Endothelial cell of umbilical vein (primary cell): Measurements from ENCODE around the gene SAXO1.

Experiments
- CTCF ChIP-seq, 2 donors: IDR thresholded peaks; 1 replicate in 1 of 2; 2 replicates in 1 of 2; pipeline ENCODE4 v1.5.1; 2011; ENCODE audit warnings: low read length in 2 of 2, mild to moderate bottlenecking in 2 of 2, moderate library complexity in 2 of 2, control low read depth in 1 of 2, inconsistent platforms in 1 of 2, low read depth in 1 of 2; ENCODE audit not compliant: insufficient read depth in 1 of 2; ENCODE audit errors: extremely low read depth in 1 of 2
- EZH2 ChIP-seq: IDR thresholded peaks from 2 replicates; pipeline ENCODE4 v1.6.1; 2012; ENCODE audit warnings: borderline replicate concordance, low read depth, mild to moderate bottlenecking, moderate library complexity, low read length, inconsistent platforms; ENCODE audit not compliant: severe bottlenecking
- FOS ChIP-seq: IDR thresholded peaks from 2 replicates; pipeline ENCODE4 v1.6.1; 2011; ENCODE audit warnings: mild to moderate bottlenecking, low read length, moderate library complexity, borderline replicate concordance; ENCODE audit not compliant: insufficient read depth
- GATA2 ChIP-seq: IDR thresholded peaks from 2 replicates; pipeline ENCODE4 v1.7.0; 2011; ENCODE audit warnings: low read depth, mild to moderate bottlenecking, moderate library complexity, mixed read lengths, low read length; ENCODE audit not compliant: insufficient read length, insufficient read depth
- MAX ChIP-seq: IDR thresholded peaks from 2 replicates; pipeline ENCODE4 v1.6.1; 2011; ENCODE audit not compliant: insufficient read depth, insufficient read length
- POLR2A ChIP-seq: IDR thresholded peaks from 2 replicates; pipeline ENCODE4 v1.6.1; 2012; ENCODE audit warnings: low read depth, mild to moderate bottlenecking, control low read depth, low read length
- POLR2AphosphoS5 ChIP-seq: IDR thresholded peaks from 2 replicates; pipeline ENCODE4 v1.6.1; 2012; ENCODE audit warnings: low read depth, mild to moderate bottlenecking, control low read depth, low read length, moderate library complexity; ENCODE audit not compliant: insufficient read depth

GRCh38 chr9:18911714-18912342 is 121.2 kb downstream of the SAXO1 start:
- no peak for TF ChIP-seq MAX
- TF ChIP-seq CTCF (IDR thresholded peaks at IDR 0.05; ENCODE audit: extremely low read depth in 1 of 2, insufficient read depth in 1 of 2, low read depth in 1 of 2, low read length in 2 of 2), result no peak
- no peak for TF ChIP-seq POLR2A
- no peak for TF ChIP-seq POLR2AphosphoS5
- TF ChIP-seq EZH2, result no peak
- no peak for TF ChIP-seq FOS
- no peak for TF ChIP-seq GATA2
